Glomerular visceral epithelial cell (primary cell): ENCODE measurements around the gene FRS3.
"Not testable (repeated sequence)": the region's sequence is repeated elsewhere in the genome, so short reads cannot be mapped to it uniquely, and the experiment has no call there.

Source experiments
- DNase-seq: peaks from one replicate; pipeline ENCODE4 v3.0.0-alpha.2; 2016; ENCODE audit errors: extremely low spot score

The FRS3 gene

DNA sequence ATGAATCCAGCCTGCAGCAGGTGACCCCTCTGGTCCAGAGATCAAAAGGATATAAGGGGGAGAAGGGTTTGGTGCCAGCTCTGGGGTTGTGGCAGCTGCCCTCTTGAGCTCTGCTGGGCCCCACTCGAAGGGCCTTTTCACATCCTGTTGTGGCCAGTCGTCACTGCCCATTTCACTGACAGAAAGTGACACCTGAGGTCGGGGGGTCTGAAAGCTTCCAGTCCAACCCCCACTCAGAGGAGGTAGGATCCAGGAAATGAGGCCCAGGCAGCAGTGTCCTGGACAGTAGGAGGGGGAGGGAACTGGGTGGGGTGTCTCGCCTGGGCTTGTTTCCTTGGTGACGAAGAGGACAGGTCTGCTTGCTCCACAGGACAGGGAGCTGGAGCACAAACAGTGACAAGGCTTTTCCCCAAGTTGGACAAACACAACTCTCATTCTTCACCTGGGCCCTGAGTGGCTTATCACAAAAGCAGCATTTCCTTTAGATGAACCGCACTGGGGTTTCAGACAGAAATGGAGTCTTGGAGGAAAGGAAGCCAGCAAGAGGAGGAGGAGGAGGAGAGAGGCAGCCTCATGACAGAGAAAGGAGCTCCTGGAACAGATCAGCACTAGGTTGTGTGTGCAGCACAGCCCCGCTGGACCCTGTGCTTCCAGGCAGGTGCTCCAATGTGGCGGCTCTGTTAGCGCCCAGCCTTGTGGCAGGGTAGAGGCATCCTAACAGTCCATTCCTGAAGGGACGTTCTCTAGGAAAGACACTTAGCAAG lies 11.0 kb downstream of the FRS3 start:
- DNase-seq: no peak

DNA sequence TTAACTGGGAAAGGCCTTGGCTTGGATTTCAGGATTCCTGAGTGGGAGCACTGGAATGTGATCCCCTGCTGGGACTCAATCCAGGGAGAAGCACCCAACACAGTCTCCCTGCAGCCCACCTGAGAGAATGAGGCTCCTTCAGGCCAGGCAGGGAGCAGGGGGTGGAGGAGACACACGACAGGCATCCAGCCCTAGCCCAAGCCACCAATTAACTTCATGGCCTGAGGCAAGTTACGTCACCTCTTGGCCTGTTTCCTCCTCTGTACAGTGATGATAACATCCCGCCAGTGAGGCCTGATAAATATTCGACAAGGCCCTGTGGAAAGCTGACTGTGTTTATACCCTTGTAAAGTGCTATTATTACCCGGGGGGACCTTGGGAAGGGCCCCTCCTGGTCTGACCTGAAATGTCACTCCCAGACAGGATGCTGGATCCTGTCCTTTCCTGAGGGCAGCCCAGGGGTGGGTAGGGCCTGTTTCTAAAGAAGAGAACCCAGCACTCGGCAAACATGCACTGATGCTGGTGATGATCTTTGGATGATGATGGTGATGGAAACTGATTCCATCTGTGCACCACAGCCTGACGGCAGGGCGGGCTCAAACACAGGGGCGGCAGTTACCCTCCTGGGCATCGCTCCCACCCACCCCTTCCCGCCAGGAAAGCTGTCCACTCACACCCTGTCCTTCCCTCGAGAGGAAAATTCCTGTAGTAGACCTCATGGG lies 12.4 kb downstream of the FRS3 start:
- DNase-seq: peak; percentile 19

DNA sequence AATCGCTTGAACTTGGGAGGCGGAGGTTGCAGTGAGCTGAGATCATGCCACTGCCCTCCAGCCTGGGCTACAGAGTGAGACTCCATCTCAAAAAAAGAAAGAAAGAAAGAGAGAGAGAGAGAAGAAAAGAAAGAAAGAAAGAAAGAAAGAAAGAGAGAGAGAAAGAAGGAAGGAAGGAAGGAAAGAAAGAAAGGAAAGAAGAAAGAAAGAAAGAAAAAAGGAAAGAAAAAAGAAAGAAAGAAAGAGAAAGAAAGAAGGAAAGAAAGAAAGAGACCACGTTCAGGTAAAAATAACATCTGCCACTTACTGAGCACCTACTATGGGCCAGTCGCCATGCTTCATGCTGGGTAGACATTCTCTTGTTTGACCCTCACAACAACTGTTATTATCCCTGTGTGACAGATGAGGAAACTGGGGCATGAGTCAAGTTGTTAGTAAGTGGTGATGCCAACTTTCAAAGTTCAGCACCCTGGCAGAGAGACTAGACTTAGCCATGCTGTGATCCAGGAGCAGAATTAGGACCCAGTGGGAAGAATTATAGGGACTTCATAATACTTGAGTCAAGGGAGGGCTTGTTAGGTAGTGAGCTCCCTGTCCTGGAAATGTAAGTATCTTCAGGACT lies 13.5 kb downstream of the FRS3 start:
- not testable (repeated sequence) for DNase-seq

DNA sequence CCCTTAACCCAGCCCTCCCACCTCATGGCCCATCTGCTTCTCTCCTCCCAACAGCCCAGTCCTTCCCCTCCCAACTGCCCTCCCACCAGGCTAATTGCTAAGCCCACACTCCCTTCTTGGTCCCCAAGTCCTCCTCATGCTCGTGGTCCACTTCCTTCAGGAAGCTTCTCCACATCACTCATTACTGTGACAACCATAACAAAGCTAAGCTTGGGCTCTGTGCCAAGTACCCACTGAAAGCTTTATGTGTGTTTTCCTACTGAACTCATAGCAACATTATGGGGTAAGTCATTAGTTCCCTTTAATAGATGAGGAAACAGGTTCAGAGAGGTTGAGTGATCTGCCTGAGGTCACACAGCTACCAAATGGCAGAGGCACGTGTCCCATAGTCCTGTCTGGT lies 16.2 kb downstream of the FRS3 start:
- DNase-seq: no peak

DNA sequence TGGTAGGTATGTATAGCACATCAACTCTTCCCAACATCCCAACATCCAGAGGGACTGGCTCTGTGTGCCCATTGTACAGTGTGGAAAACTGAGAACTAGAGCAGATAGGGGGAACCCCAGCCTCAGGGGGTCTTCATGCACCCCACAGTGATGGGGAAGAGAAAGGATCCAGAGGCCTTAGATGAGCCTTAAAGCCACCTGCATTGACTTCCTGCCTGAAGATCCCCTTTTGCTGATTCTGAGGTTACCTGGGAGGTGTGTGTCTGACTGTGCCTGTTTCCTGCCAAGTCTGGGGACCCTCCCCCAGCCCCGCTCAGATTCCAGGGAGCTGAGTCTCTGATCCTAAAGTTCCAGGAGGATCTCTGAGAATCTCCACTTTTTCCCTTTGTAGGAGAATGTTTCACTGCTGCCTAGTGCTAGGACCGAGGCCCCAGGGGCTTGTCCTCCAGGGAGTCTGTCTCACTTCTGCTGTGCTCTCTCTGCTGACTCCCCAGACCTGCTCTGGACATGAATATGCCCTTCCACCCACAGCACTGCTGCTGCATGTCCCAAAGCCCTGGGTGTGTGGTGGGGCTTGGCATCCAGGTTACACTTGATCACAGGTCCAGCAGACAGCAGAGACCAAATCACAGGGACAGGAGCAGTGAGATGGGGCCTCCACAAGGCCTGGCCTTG lies 19.7 kb downstream of the FRS3 start:
- DNase-seq: no peak

DNA sequence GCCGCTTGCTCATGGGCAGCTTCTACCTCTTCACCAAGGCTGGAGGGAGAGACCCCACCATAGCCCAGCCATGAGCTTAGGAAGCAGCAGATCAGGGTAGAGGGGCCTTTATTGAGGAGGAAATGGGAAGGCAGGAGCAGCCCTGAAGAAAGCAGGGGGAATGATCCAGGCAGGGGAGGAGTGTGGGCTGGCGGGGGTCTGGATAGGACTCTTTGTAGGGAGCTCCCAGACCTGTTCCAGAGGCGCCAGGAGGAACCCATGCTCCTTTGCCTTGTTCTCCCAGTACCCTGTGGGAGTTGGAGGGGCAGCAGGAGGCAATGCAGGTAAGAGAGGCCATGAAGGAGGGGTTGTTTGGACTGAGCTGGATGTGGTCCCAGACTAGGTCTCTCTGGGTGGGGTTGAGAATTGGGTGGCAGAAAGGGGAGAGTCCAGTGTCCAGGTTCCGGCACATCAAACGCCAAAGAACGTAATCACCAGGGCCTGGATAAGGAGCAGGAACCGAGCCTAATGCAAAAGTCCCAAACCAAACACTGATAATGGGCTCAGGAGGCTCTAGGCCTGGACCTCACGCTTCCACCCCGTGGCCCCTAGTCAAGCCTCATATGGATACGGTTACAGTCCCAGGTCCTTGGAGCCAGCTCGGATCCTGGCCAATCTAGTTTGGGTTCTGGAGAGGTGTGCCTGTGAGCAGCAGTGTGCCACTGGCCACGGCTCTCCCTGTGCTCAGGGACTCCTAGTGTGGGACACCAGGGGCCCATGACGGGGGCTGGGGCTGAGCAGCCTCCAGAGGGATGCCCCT lies 20.4 kb downstream of the FRS3 start:
- DNase-seq: no peak

DNA sequence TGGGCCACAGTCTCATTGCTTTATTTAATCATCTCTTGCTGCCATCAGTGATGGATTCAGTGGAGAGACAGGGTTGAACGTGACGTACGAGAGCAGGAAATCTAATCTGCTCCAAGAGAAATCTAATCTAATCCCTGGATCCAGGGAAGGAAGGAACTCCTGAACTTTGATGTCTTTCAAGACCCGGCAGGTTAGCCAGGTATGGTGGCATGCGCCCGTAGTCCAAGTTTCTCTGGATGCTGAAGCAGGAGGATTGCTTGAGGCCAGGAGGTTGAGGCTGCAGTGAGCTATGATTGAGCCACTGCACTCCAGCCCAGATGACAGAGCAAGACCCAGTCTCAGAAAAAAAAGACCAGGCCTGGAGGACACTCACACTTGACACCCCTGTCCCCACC lies 21.1 kb downstream of the FRS3 start:
- DNase-seq: no peak

DNA sequence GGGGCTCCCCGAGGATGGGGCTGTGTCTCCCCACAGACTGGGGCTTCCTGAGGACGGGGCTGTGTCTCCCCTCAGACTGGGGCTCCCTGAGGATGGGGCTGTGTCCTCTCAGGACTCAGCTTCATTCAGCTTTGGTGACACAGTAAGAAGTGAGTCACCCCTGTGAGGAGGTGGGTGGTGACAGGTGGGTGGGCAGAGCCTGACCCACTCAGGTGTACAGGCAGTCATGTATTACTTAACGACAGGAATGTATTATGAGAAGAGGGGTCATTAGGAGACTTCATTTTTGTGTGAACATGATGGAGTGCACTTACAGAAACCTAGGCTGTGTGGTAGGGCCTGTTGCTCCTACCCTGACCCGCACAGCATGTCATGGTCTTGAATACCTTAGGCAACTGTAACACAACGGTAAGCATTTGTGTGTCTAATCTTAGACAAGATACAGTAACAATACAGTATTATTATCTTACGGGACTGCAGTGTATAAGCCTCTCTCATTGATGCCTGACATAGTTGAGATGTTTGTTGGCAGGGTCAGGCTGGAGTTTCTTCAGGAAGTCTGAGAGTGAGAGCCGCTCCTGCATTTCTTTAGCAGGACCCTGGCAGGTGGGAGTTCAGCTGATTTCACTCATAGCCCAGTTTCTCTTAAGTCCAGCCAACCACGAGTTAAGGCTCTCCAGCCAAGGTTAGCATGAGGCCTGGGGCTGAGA lies 21.6 kb downstream of the FRS3 start:
- DNase-seq: no peak

DNA sequence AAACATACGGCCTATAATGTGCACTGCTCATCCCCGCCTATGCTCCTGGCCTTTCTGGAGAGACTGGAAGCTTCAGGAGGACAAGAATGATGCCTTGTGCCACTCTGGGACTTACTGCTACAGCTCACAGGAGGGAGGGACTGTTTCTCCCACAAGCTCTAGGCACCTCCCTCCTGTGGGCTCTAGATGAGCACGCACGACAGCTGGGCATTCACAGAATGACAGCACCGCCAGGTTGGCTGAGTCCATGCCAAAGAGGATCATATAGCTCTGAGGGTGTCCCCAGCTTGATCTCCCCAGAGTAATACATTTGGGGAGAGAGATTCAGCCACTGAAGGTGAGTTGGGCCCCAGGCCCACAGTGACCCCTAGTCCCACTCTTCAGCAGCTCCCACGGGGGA lies 22.4 kb downstream of the FRS3 start:
- no peak for DNase-seq

DNA sequence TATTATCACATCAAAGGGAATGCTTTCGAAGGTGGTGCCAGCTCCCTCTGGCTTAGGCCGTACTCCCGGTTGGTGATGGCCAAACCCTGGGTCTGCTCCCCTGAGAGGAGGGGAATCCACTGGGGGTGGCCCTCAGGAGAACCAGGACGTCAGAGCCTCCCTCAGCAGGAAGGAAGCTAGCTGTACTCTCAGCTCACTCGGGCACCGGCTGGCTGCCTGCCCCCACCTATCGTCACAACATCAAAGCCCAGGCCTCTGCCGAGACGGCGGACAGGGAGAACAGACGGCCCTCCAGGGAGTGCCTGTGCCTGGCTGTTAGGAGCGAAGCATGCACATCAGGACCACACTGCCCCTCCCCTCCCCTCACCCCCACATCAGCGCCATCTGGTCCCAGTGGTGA lies 23.3 kb downstream of the FRS3 start:
- no peak for DNase-seq

DNA sequence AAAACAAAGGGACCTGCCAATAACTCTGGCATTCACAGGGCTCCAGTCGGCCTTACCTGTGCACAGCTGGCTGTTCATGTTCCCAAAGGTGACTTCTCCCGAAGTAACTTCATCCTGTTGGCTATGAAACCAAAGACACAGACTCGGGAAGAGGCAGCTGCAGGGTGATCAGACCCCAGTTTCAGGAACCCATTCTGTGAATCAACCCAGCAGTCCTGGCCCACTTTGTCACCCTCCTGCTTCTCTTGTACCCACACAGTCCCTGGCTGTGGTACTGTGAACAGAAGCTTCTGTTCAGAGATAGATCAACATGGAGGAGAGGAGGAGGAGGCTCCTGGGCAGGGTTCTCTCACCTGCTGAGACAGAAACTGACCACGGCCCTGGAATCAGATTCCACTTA lies 23.8 kb downstream of the FRS3 start:
- DNase-seq: no peak

DNA sequence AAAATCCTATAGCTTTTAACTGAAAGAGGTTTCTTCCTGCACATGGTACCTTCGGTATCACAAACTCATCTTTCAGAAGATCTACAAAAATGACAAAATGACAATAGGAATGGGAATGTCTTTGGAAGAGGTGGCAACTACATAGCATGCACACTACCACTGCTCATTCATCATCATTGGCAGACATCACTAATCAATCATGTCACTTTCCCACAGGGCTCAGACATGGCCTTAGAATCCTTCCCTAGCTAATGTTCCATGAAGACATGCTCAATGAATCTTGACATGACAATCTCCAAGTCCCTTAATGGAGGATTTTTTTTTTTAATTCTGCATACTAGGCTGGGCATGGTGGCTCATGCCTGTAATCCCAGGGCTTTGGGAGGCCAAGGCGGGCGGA lies 29.3 kb downstream of the FRS3 start:
- no peak for DNase-seq

DNA sequence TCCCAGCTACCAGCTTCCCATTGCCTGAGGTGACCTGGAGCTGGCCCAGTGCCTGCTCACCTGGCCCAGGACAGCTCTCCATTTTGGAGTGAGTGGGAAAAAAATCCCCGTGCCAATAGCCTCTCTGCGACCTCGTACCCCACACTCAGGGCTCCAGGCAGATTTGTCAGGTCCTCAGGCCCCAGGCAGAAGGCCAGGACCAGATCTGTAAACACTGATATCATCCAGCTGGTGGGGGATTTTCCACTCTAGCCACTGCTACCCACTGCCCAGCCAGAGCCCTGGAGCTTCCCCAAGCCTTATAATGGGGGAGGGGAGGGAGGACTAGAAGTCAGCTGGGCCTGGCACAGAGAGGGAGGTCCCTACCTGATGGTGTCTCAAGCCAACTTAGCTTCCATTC lies 31.2 kb downstream of the FRS3 start:
- no peak for DNase-seq

DNA sequence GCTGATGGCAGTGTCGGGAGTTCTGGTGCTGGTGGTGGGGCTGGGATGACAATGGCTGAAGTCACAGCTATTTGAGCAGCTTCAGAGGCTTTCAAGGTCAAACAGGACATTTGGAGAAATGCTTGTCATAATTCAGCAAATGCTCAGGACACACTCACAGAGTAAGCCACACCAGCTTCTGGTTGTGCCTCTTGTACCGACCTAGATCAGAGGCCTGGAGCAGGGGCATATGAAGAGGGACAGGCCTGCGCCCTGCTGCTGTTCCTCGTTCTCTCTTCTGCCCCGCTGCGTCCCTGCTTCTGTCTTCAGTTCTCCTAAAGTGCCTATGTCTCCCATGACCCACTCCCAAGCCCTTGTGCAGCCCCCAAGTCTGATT lies 31.6 kb downstream of the FRS3 start:
- DNase-seq: no peak

DNA sequence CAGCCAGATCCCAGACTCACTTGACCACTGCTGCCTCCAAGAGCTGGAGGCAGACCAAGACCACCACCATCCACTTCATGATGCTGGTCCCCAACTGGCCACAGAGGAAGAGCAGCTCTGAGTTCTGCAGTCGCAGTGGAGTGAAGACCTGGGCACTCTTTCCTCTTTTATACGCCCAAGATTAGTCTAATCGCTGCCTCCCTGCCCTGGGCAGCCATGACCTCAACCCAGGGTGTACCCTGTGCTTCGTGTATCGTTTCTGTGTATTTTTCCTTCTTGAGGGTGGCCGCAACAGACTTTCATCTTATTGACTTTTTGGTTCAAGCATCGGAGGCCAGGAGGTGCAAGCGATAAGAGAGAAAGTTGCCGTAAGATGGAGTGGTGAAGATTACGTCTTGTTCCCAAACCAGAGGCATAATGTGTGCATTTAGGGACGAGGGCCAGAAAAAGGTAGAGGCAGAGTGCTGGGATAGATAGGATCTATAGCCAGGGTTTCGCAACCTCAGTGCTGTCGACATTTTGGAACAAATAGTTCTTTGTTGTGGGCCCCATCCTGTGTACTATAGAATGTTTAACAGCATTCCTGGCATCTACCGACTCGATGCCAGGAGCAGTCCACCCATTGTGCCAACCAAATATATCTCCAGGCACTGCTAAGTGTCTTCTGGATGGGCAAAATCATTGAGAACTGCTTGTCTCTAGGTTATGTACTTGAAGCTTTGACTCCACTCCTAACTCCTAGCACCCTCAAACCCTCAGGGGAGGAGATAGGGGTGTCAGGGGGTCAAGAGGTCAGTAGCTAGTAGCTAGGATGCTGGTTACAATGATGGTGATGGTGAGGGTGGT lies 32.2 kb downstream of the FRS3 start, which contains the start of gene PGC:
TSS of gene PGC (minus strand) at position 142 of the 846 bp plus-strand sequence. CDS start at position 79, 63 bp downstream.
- DNase-seq: no peak

DNA sequence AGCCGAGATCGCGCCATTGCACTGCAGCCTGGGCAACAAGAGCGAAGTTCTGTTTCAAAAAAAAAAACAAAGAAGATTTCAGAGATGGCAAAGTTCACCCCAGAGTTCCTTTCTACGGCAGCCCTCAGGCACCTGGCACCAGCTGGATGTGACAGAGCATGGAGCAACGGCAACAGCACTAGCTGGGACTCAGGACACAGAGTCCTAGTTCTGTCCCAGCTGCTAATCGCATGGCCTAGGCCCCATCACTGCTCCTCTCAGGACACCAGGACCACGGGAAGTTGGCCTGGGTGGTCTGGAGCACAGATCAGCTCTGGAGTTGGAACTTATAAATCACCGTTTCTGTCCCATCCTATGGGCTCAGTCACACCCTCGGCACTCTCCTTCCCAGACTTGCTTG lies 33.6 kb downstream of the FRS3 start:
- DNase-seq: no peak

DNA sequence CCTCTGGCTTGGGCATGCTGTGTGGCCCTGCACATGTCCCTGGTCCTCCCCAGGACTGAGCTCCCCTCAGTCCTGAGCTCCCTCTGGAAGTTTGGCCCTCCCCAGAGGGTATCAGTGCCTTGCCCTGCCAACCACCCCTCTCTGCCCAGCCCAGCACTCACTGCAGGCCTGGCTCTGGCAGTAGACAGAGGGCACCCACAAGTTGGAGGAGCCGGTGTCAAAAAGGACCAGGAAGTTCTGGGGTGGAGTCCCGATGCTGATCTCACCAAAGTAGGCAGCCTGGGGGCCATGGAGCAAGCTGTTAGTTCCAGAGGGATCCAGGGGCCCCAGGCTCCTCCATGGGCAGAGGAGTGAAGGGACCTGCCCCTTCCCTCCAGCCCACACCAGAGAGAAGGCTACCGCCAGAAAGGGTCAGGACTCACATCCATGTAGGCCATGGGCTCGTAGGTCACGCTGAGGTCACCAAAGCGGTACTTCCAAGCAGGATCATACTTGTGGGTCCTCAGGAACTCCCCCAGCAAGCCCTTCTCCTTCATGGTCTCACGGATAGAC lies 35.4 kb downstream of the FRS3 start:
- no peak for DNase-seq

DNA sequence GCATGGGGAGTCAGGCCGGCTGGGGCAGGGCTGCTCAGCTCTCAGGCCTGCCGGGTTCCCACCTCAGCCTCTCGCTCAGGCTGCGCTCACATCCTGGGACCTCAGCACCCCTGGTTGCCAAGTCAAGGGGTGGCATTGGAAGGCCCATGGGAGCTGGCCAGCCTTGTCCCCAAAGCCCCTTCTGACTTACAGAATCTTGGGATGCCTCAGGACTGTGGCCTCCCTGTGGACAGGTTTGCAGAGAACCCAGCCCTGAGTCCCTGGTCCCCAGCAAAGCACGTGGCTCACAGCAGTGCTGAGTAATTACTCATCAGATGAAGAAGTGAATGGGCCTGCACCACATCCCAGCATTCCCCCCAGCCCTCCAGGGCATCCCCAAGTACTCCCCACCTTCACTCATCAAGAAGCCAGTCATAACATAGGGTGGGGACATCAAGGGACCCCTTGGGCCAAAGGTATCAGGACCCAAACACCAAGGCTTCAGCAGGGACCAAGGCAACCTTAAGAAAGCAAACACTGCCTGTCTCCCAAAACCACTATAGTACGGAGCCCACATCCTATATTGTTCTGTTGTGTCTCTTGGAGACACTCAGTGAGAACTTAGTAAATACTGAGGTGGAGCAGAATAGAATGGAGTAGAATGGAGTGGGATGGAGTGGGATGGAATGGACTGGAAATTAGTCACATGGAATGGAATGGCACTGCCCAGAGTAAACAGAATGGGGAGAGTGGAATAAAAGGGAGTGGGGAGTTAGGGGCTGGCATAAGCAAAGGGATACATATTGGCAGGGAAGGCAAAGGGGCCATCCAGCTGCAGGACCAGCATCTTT lies 36.1 kb downstream of the FRS3 start:
- no peak for DNase-seq
